Cardiac fibroblast (primary cell): ENCODE data around the gene CHPF2.

Source experiments
- DNase-seq, 2 donors: peaks; one replicate each; pipeline versions ENCODE4 v3.0.0 to v3.0.0-alpha.2; 2010; ENCODE audit warnings: low read depth in 2 of 2
- H3K4me3 ChIP-seq, 2 donors: replicated peaks in 1 of 2; 1 replicate in 1 of 2; 2 replicates in 1 of 2; pipeline ENCODE4 v1.5.1; 2011; ENCODE audit warnings: low read depth in 2 of 2, low read length in 2 of 2, mild to moderate bottlenecking in 2 of 2, moderate library complexity in 1 of 2
- CTCF ChIP-seq: IDR thresholded peaks from one replicate; pipeline ENCODE4 v1.5.1; 2011; ENCODE audit warnings: low read depth, mild to moderate bottlenecking, low read length, inconsistent platforms

CHPF2 gene

GRCh38 chr7:151246102-151246850, 14.0 kb downstream of the CHPF2 start:
- no peak for DNase-seq
- TF ChIP-seq CTCF: no peak
- no peak overlapping the region for H3K4me3 ChIP-seq

- DNase-seq: no peak
- peak overlapping the region; percentile 64 to 79 for H3K4me3 ChIP-seq
- TF ChIP-seq CTCF: no peak
Observed at GRCh38 chr7:151246851-151247580, 14.7 kb downstream of the CHPF2 start.

- DNase-seq: no peak
- TF ChIP-seq CTCF: no peak
- peak overlapping the region; percentile 64 to 79 for H3K4me3 ChIP-seq
Observed at GRCh38 chr7:151247611-151248345, 15.5 kb downstream of the CHPF2 start.

- DNase-seq: peak; percentile 45 to 77
- TF ChIP-seq CTCF: no peak
Observed at GRCh38 chr7:151248346-151249033, 16.2 kb downstream of the CHPF2 start, which contains the start of gene SMARCD3. Gene SMARCD3 (minus strand): TSS chr7:151248694. CDS start chr7:151248562, 132 bp downstream.

GRCh38 chr7:151249034-151249731, 16.9 kb downstream of the CHPF2 start:
- peak; percentile 64 to 72 for DNase-seq
- TF ChIP-seq CTCF: no peak
- peak overlapping the region; percentile 29 to 33 for H3K4me3 ChIP-seq

More at GRCh38 chr7:151248346-151249033, 16.2 kb downstream of the CHPF2 start, which contains the start of gene SMARCD3:
- H3K4me3 ChIP-seq: peak within 1 kb of the TSS; percentile 64 to 79

GRCh38 chr7:151249732-151250072, 17.4 kb downstream of the CHPF2 start:
- H3K4me3 ChIP-seq: no peak overlapping the region
- DNase-seq: peak; percentile 54 to 76
- TF ChIP-seq CTCF: no peak
